ENCODE measurements around the gene GAL3ST3.
A peak's percentile ranks its signal among the peaks of the same experiment; 100 is the strongest.
"Not testable (repeated sequence)": the region's sequence is repeated elsewhere in the genome, so short reads cannot be mapped to it uniquely, and the experiment has no call there.

The GAL3ST3 gene

GRCh38 chr11:66012946-66013761 lies 35.8 kb downstream of the GAL3ST3 start:
- DNase-seq (ENCODE audit: low spot score), result peak; percentile 8

DNA sequence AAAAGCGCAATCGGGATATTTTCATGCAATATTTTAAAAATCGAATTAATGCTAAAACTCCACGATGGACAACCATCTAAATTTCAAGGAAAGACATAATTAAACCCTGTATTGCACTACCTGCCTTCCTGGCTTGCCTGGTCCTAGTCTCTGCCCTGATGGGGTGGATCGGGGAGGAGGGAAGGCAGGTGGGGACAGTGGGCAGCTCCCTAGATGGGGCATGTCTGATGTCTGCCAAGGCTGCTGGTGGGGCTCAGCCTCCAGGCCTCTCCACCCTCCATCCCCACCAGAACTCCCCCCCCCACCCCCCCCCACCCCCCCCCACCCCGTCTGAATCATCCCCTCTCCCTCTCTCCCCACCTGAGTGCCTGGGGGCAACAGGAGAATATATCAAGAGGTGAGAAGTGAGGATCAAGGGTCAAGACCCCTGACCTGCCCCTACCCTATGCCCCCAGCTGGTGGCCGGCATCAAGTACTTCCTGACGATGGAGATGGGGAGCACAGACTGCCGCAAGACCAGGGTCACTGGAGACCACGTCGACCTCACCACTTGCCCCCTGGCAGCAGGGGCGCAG lies 36.5 kb downstream of the GAL3ST3 start:
- no peak for DNase-seq (ENCODE audit: low spot score)

- DNase-seq (ENCODE audit: low spot score), result no peak
Measured at GRCh38 chr11:66011785-66012303, 37.1 kb downstream of the GAL3ST3 start, which contains the start of gene CST6. Gene CST6, plus strand, starts transcription at chr11:66012008. Its CDS starts 37 bp downstream, at chr11:66012045.

- no peak for DNase-seq (ENCODE audit: low spot score)
Measured at GRCh38 chr11:66011239-66011784, 37.6 kb downstream of the GAL3ST3 start.

- not testable (repeated sequence) for DNase-seq (ENCODE audit: low spot score)
Measured at GRCh38 chr11:66010036-66010435, 38.9 kb downstream of the GAL3ST3 start.

- DNase-seq (ENCODE audit: low spot score), result no peak
Measured at GRCh38 chr11:66008468-66009101, 40.4 kb downstream of the GAL3ST3 start.

- no peak for DNase-seq (ENCODE audit: low spot score)
Measured at GRCh38 chr11:66008095-66008467, 40.9 kb downstream of the GAL3ST3 start.

DNA sequence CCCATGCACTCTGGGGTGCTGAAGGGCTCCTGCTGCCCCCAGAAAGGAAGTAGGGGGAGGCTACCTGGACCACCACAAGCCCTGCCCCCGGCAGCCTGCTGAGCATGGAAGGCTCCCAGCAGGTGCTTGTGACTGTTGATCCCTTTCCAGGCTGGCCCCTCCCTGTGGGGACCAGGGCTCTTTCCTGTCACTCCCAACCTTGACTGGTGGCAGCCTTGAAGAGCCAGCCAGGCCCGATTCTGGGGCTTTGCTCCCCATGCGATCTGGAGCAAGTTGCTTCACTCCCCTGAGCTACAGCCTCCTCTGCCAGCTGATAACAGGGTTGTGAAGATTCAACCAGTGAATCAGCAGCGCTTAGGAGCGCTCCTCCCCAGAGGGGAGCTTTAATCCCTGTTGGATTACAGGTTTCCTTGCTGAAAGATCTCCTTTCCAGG lies 41.7 kb downstream of the GAL3ST3 start:
- no peak for DNase-seq (ENCODE audit: low spot score)

GRCh38 chr11:66006891-66007176 lies 42.1 kb downstream of the GAL3ST3 start:
- DNase-seq (ENCODE audit: low spot score), result no peak

DNA sequence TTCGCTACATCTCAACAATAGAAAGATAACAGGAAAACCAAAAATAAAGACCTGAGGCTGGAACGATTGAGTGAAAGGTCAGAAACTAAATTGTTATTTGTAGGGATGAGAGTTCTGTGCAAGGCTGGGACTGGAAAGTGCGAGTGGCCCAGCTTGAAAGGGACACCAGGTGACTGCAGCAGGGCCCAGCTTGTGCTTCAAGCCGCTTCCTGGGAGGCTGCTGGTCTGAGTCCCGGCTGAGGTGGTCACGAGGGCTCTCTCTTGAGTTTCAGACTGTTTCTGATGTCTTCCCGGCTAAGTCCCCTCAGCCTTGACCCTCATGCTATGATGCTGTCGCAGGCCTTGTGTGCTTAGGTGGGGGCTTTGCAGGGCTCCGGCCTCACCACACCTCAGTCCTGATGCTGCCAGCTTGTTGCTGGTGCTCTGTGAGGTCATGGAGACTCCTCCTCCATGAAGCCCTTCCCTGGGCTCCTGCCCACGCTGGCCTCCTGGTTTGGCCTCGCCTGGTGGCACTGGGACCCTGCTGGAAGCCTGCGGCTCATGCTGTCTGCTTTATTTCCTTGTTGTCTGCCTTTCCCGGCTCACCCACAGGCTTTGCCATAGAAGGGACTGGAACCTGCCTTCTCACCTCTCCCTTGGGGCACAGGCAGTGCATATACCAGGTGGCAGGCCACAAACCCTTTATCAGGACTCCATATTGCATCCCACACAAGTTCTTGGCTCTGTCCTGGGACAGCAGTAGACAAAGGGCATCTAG lies 42.6 kb downstream of the GAL3ST3 start:
- DNase-seq (ENCODE audit: low spot score), result no peak

GRCh38 chr11:66004186-66004585 lies 44.8 kb downstream of the GAL3ST3 start:
- no peak for DNase-seq (ENCODE audit: low spot score)

GRCh38 chr11:66003291-66003690 lies 45.7 kb downstream of the GAL3ST3 start:
- no peak for DNase-seq (ENCODE audit: low spot score)

DNA sequence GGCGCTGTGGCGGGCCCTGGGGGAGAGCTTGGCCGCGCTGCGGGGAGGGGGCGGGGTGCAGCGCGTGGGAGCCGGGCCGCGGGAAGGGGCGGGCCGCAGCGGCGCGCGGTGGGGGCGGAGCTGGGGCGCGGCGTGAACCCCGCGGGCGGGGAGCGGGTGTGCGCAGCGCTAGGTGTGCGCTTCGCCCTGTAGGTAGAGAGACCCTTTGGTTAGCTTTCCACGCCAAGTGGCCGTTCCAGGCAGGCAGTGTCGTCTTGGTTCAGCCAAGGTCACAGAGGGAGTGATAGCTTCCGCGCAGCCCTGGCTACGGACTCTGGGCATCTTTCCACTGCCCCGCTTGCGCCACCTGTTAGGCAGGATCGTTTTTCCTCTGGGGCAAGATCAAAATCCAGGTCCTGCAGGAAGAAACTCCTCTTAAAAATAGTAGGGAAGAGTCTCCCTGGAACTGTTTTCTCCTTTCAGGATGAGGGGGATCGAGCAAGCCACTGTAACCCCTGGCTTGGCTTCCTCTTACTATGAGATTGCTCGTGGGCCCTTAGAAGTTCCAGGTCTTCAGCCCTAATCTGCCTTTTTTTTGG lies 46.2 kb downstream of the GAL3ST3 start:
- DNase-seq (ENCODE audit: low spot score), result no peak

- peak; percentile 97 for DNase-seq (ENCODE audit: low spot score)
Measured at GRCh38 chr11:66001942-66002647, 46.9 kb downstream of the GAL3ST3 start, which contains the start of the genes BANF1 and EIF1AD. Gene BANF1, plus strand, starts transcription at chr11:66002503. Its CDS starts 748 bp downstream, at chr11:66003251. Gene EIF1AD, minus strand, starts transcription at chr11:66002157. Its CDS starts 1,768 bp downstream, at chr11:66000389.

GRCh38 chr11:65997286-65997685 lies 51.7 kb downstream of the GAL3ST3 start:
- DNase-seq (ENCODE audit: low spot score), result no peak

DNA sequence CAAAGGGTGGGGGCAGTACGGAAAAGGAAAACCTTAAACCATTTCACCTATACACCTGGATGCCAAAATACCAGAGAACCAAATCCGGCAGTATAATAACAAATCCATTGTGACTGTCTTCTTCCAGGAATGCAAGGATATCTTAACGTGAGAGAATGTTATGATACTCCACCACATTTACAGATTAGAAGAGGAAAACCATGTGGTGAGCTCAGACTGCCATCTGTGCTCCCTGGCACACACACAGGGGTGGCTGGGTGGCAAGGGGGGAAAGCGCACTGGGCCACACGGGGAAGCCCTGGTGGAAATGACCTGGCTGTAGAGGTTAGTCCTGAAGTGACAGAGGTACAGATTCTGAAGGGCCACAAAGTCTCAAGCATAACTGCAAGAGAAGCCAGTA lies 56.9 kb downstream of the GAL3ST3 start:
- no peak for DNase-seq (ENCODE audit: low spot score)
